ENCODE data around the gene EPB41L5.
"Not testable (repeated sequence)": the region's sequence is repeated elsewhere in the genome, so short reads cannot be mapped to it uniquely, and the experiment has no call there.

Gene EPB41L5

GRCh38 chr2:120029672-120030640 is 17.1 kb downstream of the EPB41L5 start:
- no peak for DNase-seq

- no peak for DNase-seq
Measured at GRCh38 chr2:120032297-120032696, 19.4 kb downstream of the EPB41L5 start.

GRCh38 chr2:120034027-120034426 is 21.1 kb downstream of the EPB41L5 start:
- DNase-seq, result no peak

- DNase-seq, result no peak
Measured at GRCh38 chr2:120034621-120035020, 21.7 kb downstream of the EPB41L5 start.

- no peak for DNase-seq
Measured at GRCh38 chr2:120036145-120036544, 23.3 kb downstream of the EPB41L5 start.

GRCh38 chr2:120037995-120038541 is 25.2 kb downstream of the EPB41L5 start:
- DNase-seq, result no peak

- DNase-seq, result no peak
Measured at GRCh38 chr2:120042359-120042758, 29.5 kb downstream of the EPB41L5 start.

GRCh38 chr2:120044336-120044735 is 31.5 kb downstream of the EPB41L5 start:
- no peak for DNase-seq

- DNase-seq, result not testable (repeated sequence)
Measured at GRCh38 chr2:120045775-120046174, 32.9 kb downstream of the EPB41L5 start.

GRCh38 chr2:120046252-120046651 is 33.4 kb downstream of the EPB41L5 start:
- not testable (repeated sequence) for DNase-seq

- DNase-seq, result no peak
Measured at GRCh38 chr2:120052597-120052996, 39.7 kb downstream of the EPB41L5 start.

- no peak for DNase-seq
Measured at GRCh38 chr2:120053891-120054290, 41.0 kb downstream of the EPB41L5 start.

GRCh38 chr2:120059483-120059882 is 46.6 kb downstream of the EPB41L5 start:
- no peak for DNase-seq

- DNase-seq, result no peak
Measured at GRCh38 chr2:120060088-120060623, 47.3 kb downstream of the EPB41L5 start.

GRCh38 chr2:120064664-120065063 is 51.8 kb downstream of the EPB41L5 start:
- no peak for DNase-seq

GRCh38 chr2:120066800-120067547 is 54.1 kb downstream of the EPB41L5 start:
- no peak for DNase-seq

GRCh38 chr2:120068040-120068658 is 55.3 kb downstream of the EPB41L5 start:
- DNase-seq, result not testable (repeated sequence)

- no peak for DNase-seq
Measured at GRCh38 chr2:120075545-120075944, 62.7 kb downstream of the EPB41L5 start.

- no peak for DNase-seq
Measured at GRCh38 chr2:120077896-120078295, 65.0 kb downstream of the EPB41L5 start.

- DNase-seq, result no peak
Measured at GRCh38 chr2:120079647-120080046, 66.8 kb downstream of the EPB41L5 start.

- DNase-seq, result no peak
Measured at GRCh38 chr2:120091436-120091835, 78.6 kb downstream of the EPB41L5 start.

- DNase-seq, result no peak
Measured at GRCh38 chr2:120094795-120095194, 81.9 kb downstream of the EPB41L5 start.

GRCh38 chr2:120100627-120101026 is 87.8 kb downstream of the EPB41L5 start:
- DNase-seq, result no peak

All from NK-92 treated with Interleukin-12 subunit alpha and Interleukin-12 subunit beta, amount 100 ng/mL, for 24 hours (cell line).